B cell (primary cell): ENCODE measurements around the gene PPP1R13B. TPM values are rescaled to one million over a fixed set of nuclear protein-coding genes. Genes with fewer than 3 reads are reported as not detected.

Source experiments
- ATAC-seq: fragments of 200-7000 bp; cut with Tn5 transposase; one replicate; pipeline ENCODE4 v1.10.0; 2021; ENCODE audit warnings: low read depth, mild to moderate bottlenecking, moderate number of reproducible peaks, moderate library complexity
- CTCF ChIA-PET: fragments of 350-600 bp; sonication (Branson Sonifier 250); formaldehyde crosslinking; loops from one replicate; lab custom pipeline; 2021; ENCODE audit warnings: antibody characterized with exemption, inconsistent platforms; lab: Charles Lee
- POLR2A ChIA-PET: fragments of 350-600 bp; sonication (Branson Sonifier 250); formaldehyde crosslinking; loops from one replicate; lab custom pipeline; 2021; ENCODE audit warnings: antibody characterized with exemption; lab: Charles Lee
- DNase-seq: peaks from one replicate; pipeline ENCODE4 v3.0.0; 2013
- H2AFZ ChIP-seq: 2 replicates; pipeline ENCODE4 v1.6.1; 2012; ENCODE audit warnings: mild to moderate bottlenecking, low read depth, low read length; ENCODE audit not compliant: insufficient read depth, poor library complexity, severe bottlenecking
- H3K27ac ChIP-seq, 2 donors: 1 replicate in 1 of 2; 2 replicates in 1 of 2; pipeline ENCODE4 v1.5.1; 2012 to 2013; ENCODE audit warnings: low read length in 2 of 2, mild to moderate bottlenecking in 2 of 2, moderate library complexity in 1 of 2
- H3K27me3 ChIP-seq, 4 experiments: fragments of 200-600 bp in 1 of 4; sonication (generic) in 1 of 4; replicated peaks in 1 of 4; 1 replicate in 2 of 4; 2 replicates in 2 of 4; pipeline versions ENCODE4 v1.6.1 to v1.7.0; 2013 to 2016; ENCODE audit warnings: low read length in 3 of 4, mild to moderate bottlenecking in 2 of 4, mixed read lengths in 1 of 4, moderate library complexity in 1 of 4; ENCODE audit not compliant: insufficient read depth in 4 of 4, control insufficient read depth in 3 of 4; ENCODE audit errors: control extremely low read depth in 1 of 4
- H3K36me3 ChIP-seq, 2 experiments: replicated peaks in 1 of 2; 1 replicate in 1 of 2; 2 replicates in 1 of 2; pipeline versions ENCODE4 v1.6.1 to v1.7.1; 2013; ENCODE audit warnings: low read length in 1 of 2; ENCODE audit not compliant: insufficient read depth in 2 of 2, control insufficient read depth in 1 of 2; ENCODE audit errors: control extremely low read depth in 1 of 2, extremely low read depth in 1 of 2
- H3K4me1 ChIP-seq, 2 donors: fragments of 200-600 bp in 1 of 2; sonication (generic) in 1 of 2; 1 replicate in 1 of 2; 2 replicates in 1 of 2; pipeline versions ENCODE4 v1.5.1 to v1.6.1; 2013 to 2017; ENCODE audit warnings: low read length in 2 of 2; ENCODE audit not compliant: control insufficient read depth in 2 of 2, insufficient read depth in 2 of 2
- H3K4me2 ChIP-seq: replicated peaks from 2 replicates; pipeline ENCODE3; 2012; ENCODE audit warnings: mild to moderate bottlenecking, low read depth, low read length; ENCODE audit not compliant: poor library complexity, severe bottlenecking
- H3K4me3 ChIP-seq, 5 experiments: fragments of 200-600 bp in 1 of 5; sonication (generic) in 1 of 5; 1 replicate in 3 of 5; 2 replicates in 2 of 5; pipeline versions ENCODE4 v1.5.1 to v1.7.0; 2011 to 2016; ENCODE audit warnings: low read length in 4 of 5, mild to moderate bottlenecking in 4 of 5, low read depth in 2 of 5, control low read depth in 1 of 5, moderate library complexity in 1 of 5; ENCODE audit not compliant: insufficient read depth in 1 of 5; ENCODE audit errors: control extremely low read depth in 1 of 5, extremely low read depth in 1 of 5
- H3K79me2 ChIP-seq: fragments of 200-600 bp; sonication (generic); one replicate; pipeline ENCODE4 v1.6.0; 2016; ENCODE audit warnings: low read length; ENCODE audit not compliant: control insufficient read depth, insufficient read depth
- H3K9ac ChIP-seq: fragments of 200-600 bp; sonication (generic); 2 replicates; pipeline ENCODE4 v1.6.1; 2017; ENCODE audit warnings: mild to moderate bottlenecking, low read length, moderate library complexity
- H3K9me3 ChIP-seq, 3 donors: one replicate each; pipeline versions ENCODE4 v1.6.1 to v1.7.1; 2013; ENCODE audit warnings: low read length in 2 of 3; ENCODE audit not compliant: control insufficient read depth in 2 of 3, insufficient read depth in 1 of 3; ENCODE audit errors: control extremely low read depth in 1 of 3
- H4K20me1 ChIP-seq: 2 replicates; pipeline ENCODE4 v1.6.0; 2012; ENCODE audit warnings: mild to moderate bottlenecking, low read length; ENCODE audit not compliant: insufficient read depth, control insufficient read depth, poor library complexity, severe bottlenecking
- H3K27ac Mint-ChIP-seq: one replicate; pipeline ENCODE4 v1.8.0; 2021; ENCODE audit warnings: mixed read lengths
- H3K27me3 Mint-ChIP-seq: one replicate; pipeline ENCODE4 v1.8.0; 2021; ENCODE audit warnings: mixed read lengths
- H3K4me1 Mint-ChIP-seq: one replicate; pipeline ENCODE4 v1.8.0; 2021; ENCODE audit warnings: mixed read lengths
- H3K4me3 Mint-ChIP-seq: one replicate; pipeline ENCODE4 v1.8.0; 2021; ENCODE audit warnings: mixed read lengths
- H3K9me3 Mint-ChIP-seq: one replicate; pipeline ENCODE4 v1.8.0; 2022; ENCODE audit warnings: mixed read lengths; ENCODE audit not compliant: insufficient read depth
- CTCF ChIP-seq: fragments of 200-600 bp; IDR thresholded peaks from one replicate; pipeline ENCODE4 v1.8.0; 2022; ENCODE audit warnings: antibody characterized with exemption, mild to moderate bottlenecking
- EZH2 ChIP-seq: IDR thresholded peaks from 2 replicates; pipeline ENCODE4 v1.6.1; 2012; ENCODE audit warnings: borderline replicate concordance, low read depth, mild to moderate bottlenecking, moderate library complexity, low read length; ENCODE audit not compliant: insufficient read depth, poor library complexity, severe bottlenecking
- WGBS: methylation state at CpG from one replicate; pipeline ENCODE4 v1.1.5; 2013; ENCODE audit warnings: missing lambda C conversion rate; ENCODE audit not compliant: insufficient coverage; 5-methylcytosine and 5-hydroxymethylcytosine counted together
- intact Hi-C: fragments of 100-400 bp; cut with micrococcal nuclease; formaldehyde crosslinking; loops from one replicate; pipeline ENCODE4 v1.10.0; 2022
- polyA plus RNA-seq: library from polyadenylated mRNA; depleted of rRNA; stranded (reverse); fragments of >200 nt; gene quantifications from 2 replicates; pipeline ENCODE4 v1.2.3, GENCODE V29; 2012
- total RNA-seq, 2 donors: library from RNA; stranded (reverse); fragments of 120-200 nt in 1 of 2; gene quantifications; 1 replicate in 1 of 2; 2 replicates in 1 of 2; pipeline versions ENCODE4 v1.2.3 to v1.2.4, GENCODE V29; 2013 to 2022

The PPP1R13B gene
- total and polyA plus RNA-seq, 2 donors (not counting 1 experiment from before 2014, with no cell fraction given) = 10.1 to 27.7 TPM

DNA sequence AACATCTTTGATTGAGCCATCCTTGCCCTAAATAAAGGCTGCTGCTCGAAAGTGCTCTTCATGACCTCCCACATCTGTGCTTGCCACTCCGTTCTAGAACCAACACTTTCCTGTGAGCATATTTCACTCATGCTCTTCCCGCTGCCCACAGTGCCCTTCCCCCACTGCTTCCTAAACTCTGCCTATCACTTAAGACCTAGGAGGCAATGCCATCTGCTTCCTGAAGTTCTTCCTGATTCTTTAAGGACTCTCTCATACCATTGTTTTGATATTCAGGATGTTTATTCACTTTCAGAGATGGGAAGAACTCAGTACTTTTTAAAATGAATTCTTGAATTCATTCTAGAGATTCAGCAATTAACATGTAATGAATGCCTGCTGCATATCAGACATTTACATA, 81.8 kb downstream of the PPP1R13B start:
- H3K9me3 Mint-ChIP-seq = no peaks in the 10 kb centered on the region
- ATAC-seq (no peak), DNase-seq (no peak)
- no peaks in the 10 kb centered on the region for H3K4me1 ChIP-seq
- no peaks in the 10 kb centered on the region for H3K79me2 ChIP-seq
- H3K27ac ChIP-seq = no peak overlapping the region
- intact Hi-C loops = no loop called here
- H3K27ac Mint-ChIP-seq = no peak overlapping the region
- peaks cover 4% of the 10 kb centered on the region for H3K4me1 Mint-ChIP-seq
- H2AFZ ChIP-seq = no peak overlapping the region
- H3K4me3 Mint-ChIP-seq = no peak overlapping the region
- CTCF ChIA-PET = no interaction called here
- no peaks in the 10 kb centered on the region for H3K9me3 ChIP-seq
- POLR2A ChIA-PET = no interaction called here
- TF ChIP-seq EZH2 (no peak), CTCF (no peak)
- no peak overlapping the region for H3K4me2 ChIP-seq
- no peaks in the 10 kb centered on the region for H4K20me1 ChIP-seq
- H3K9ac ChIP-seq = no peak overlapping the region
- no peak overlapping the region for H3K4me3 ChIP-seq
- H3K27me3 Mint-ChIP-seq = no peaks in the 10 kb centered on the region
- no peaks in the 10 kb centered on the region for H3K27me3 ChIP-seq
- 47% methylated on average over 3 of the region's 3 CpGs for WGBS
- no peaks in the 10 kb centered on the region for H3K36me3 ChIP-seq

- ATAC-seq (no peak), DNase-seq (no peak)
- intact Hi-C loops = no loop called here
- Histone ChIP-seq H2AFZ (no peak overlapping the region), H3K36me3 (no peaks in the 10 kb centered on the region), H3K4me2 (no peak overlapping the region), H3K4me1 (no peaks in the 10 kb centered on the region), H3K79me2 (no peaks in the 10 kb centered on the region), H3K9ac (no peak overlapping the region), H3K27ac (no peak overlapping the region), H3K4me3 (no peak overlapping the region), H3K9me3 (no peaks in the 10 kb centered on the region), H4K20me1 (no peaks in the 10 kb centered on the region), H3K27me3 (no peaks in the 10 kb centered on the region)
- H3K27ac Mint-ChIP-seq = no peak overlapping the region
- CTCF ChIA-PET = interaction anchor here (0.8 kb wide), 1 partner anchor 44 kb away, joined by 3 read pairs; no protein-coding TSS in a partner anchor
- H3K4me1 Mint-ChIP-seq = peaks cover 4% of the 10 kb centered on the region
- H3K9me3 Mint-ChIP-seq = no peaks in the 10 kb centered on the region
- POLR2A ChIA-PET = no interaction called here
- no peak overlapping the region for H3K4me3 Mint-ChIP-seq
- no peak for TF ChIP-seq EZH2
- TF ChIP-seq CTCF = no peak
- H3K27me3 Mint-ChIP-seq = no peaks in the 10 kb centered on the region
- no CpG with 5 or more reads among the region's 5 CpGs for WGBS
Measured at GRCh38 chr14:103763730-103764488, 83.5 kb downstream of the PPP1R13B start.
